Inflammatory macrophage treated with lipopolysaccharide for 1 hour (primary cell): Measurements from ENCODE around the gene SHCBP1.
"Not testable (repeated sequence)": the region's sequence is repeated elsewhere in the genome, so short reads cannot be mapped to it uniquely, and the experiment has no call there.

Experiments
- DNase-seq, 2 donors: peaks; one replicate each; pipeline ENCODE4 v3.0.0-alpha.2; 2020 to 2022

The SHCBP1 gene

GRCh38 chr16:46621006-46621933 lies at the start of gene SHCBP1:
Gene SHCBP1, minus strand, starts transcription at chr16:46621379. Its CDS starts 20 bp downstream, at chr16:46621359.
- DNase-seq, result peak; percentile 77 to 83

GRCh38 chr16:46662123-46662522 lies 40.9 kb upstream of the SHCBP1 start:
- no peak for DNase-seq

GRCh38 chr16:46658925-46659324 lies 37.7 kb upstream of the SHCBP1 start:
- peak; percentile 90 to 92 for DNase-seq

GRCh38 chr16:46651305-46651704 lies 30.1 kb upstream of the SHCBP1 start:
- no peak for DNase-seq

GRCh38 chr16:46650254-46650623 lies 29.1 kb upstream of the SHCBP1 start:
- no peak for DNase-seq

GRCh38 chr16:46649588-46650253 lies 28.5 kb upstream of the SHCBP1 start:
- no peak for DNase-seq

- DNase-seq, result no peak
Observed at GRCh38 chr16:46648656-46649055, 27.5 kb upstream of the SHCBP1 start.

GRCh38 chr16:46638947-46639925 lies 18.1 kb upstream of the SHCBP1 start:
- DNase-seq, result no peak

- DNase-seq, result no peak
Observed at GRCh38 chr16:46632778-46633733, 11.9 kb upstream of the SHCBP1 start.

GRCh38 chr16:46629331-46630219 lies 8.4 kb upstream of the SHCBP1 start:
- DNase-seq, result peak in 1 of 2 donors; percentile 36

GRCh38 chr16:46627746-46628145 lies 6.6 kb upstream of the SHCBP1 start:
- DNase-seq, result no peak

GRCh38 chr16:46626681-46627080 lies 5.5 kb upstream of the SHCBP1 start:
- not testable (repeated sequence) for DNase-seq

- DNase-seq, result not testable (repeated sequence)
Observed at GRCh38 chr16:46624862-46625261, 3.7 kb upstream of the SHCBP1 start.

- DNase-seq, result not testable (repeated sequence)
Observed at GRCh38 chr16:46623707-46624106, 2.5 kb upstream of the SHCBP1 start.

GRCh38 chr16:46623246-46623645 lies 2.1 kb upstream of the SHCBP1 start:
- DNase-seq, result not testable (repeated sequence)

- DNase-seq, result peak in 1 of 2 donors; percentile 4
Observed at GRCh38 chr16:46621934-46622676, 926 bp upstream of the SHCBP1 start.

- DNase-seq, result peak in 1 of 2 donors; percentile 14
Observed at GRCh38 chr16:46620266-46621005, 743 bp downstream of the SHCBP1 start.

- DNase-seq, result no peak
Observed at GRCh38 chr16:46618516-46618915, 2.7 kb downstream of the SHCBP1 start.

- no peak for DNase-seq
Observed at GRCh38 chr16:46614006-46614405, 7.2 kb downstream of the SHCBP1 start.
